ENCODE results near the gene COL13A1. TPM values are rescaled to one million over a fixed set of nuclear protein-coding genes. Genes with fewer than 3 reads are reported as not detected.
A peak's percentile ranks its signal among the peaks of the same experiment; 100 is the strongest.

COL13A1 gene
- total and polyA plus RNA-seq, 10 donors, result 4.1 to 16.1 (median 9.5) TPM

- no peak for TF ChIP-seq POLR2A (IDR thresholded peaks at IDR 0.05)
- no peak for TF ChIP-seq CTCF (IDR thresholded peaks at IDR 0.05 in 8 of 11, conservative IDR thresholded peaks at IDR 0.05 in 3 of 11)
- no peak for TF ChIP-seq POLR2AphosphoS5 (IDR thresholded peaks at IDR 0.05)
- DNase-seq, result no peak
- Histone ChIP-seq H3K27me3 (replicated peaks in 1 of 7) (peaks cover 0 to 10% (median 0%) of the 10 kb centered on the region in 7 donors), H3K36me3 (peaks cover 0 to 5% (median 0%) of the 10 kb centered on the region in 6 donors), H3K4me3 (no peak overlapping the region), H3K4me1 (no peaks in the 10 kb centered on the region), H3K27ac (no peak overlapping the region), H3K9me3 (no peaks in the 10 kb centered on the region)
- WGBS, 5 donors, result 86 to 95% (median 89%) methylated on average over 2 of the region's 2 CpGs
- intact Hi-C loops (cut with DNase I; ENCODE audit: low total_unique reads), result no loop called here
These were observed 133.1 kb downstream of the COL13A1 start for GRCh38 chr10:69934768-69935167.

GRCh38 chr10:69936091-69936490 is 134.4 kb downstream of the COL13A1 start:
- peaks cover 0 to 9% (median 0%) of the 10 kb centered on the region in 7 donors for H3K27me3 ChIP-seq (replicated peaks in 1 of 7)
- intact Hi-C loops (cut with DNase I; ENCODE audit: low total_unique reads), result no loop called here
- WGBS, 5 donors, result 51 to 70% (median 63%) methylated on average over 3 of the region's 3 CpGs
- H3K4me3 ChIP-seq, result no peak overlapping the region
- H3K27ac ChIP-seq, result no peak overlapping the region
- peaks cover 0 to 2% (median 0%) of the 10 kb centered on the region in 6 donors for H3K36me3 ChIP-seq
- no peaks in the 10 kb centered on the region for H3K4me1 ChIP-seq
- TF ChIP-seq CTCF (IDR thresholded peaks at IDR 0.05 in 8 of 11, conservative IDR thresholded peaks at IDR 0.05 in 3 of 11) (peak in 1 of 11 experiments; percentile 7), POLR2AphosphoS5 (IDR thresholded peaks at IDR 0.05) (no peak)
- no peak for DNase-seq
- peaks cover 0 to 8% (median 0%) of the 10 kb centered on the region in 8 donors for H3K9me3 ChIP-seq

GRCh38 chr10:69938541-69938991 is 136.9 kb downstream of the COL13A1 start:
- no peak for DNase-seq
- Histone ChIP-seq H3K9me3 (peaks cover 0 to 13% (median 0%) of the 10 kb centered on the region in 8 donors), H3K27ac (no peak overlapping the region), H3K4me3 (no peak overlapping the region), H3K36me3 (no peaks in the 10 kb centered on the region), H3K27me3 (replicated peaks in 1 of 7) (no peaks in the 10 kb centered on the region), H3K4me1 (no peaks in the 10 kb centered on the region)
- WGBS, 5 donors, result 43 to 64% (median 49%) methylated on average over 5 of the region's 5 CpGs
- TF ChIP-seq POLR2AphosphoS5 (IDR thresholded peaks at IDR 0.05) (no peak), POLR2A (IDR thresholded peaks at IDR 0.05) (no peak), CTCF (IDR thresholded peaks at IDR 0.05 in 8 of 11, conservative IDR thresholded peaks at IDR 0.05 in 3 of 11) (no peak)
- intact Hi-C loops (cut with DNase I; ENCODE audit: low total_unique reads), result no loop called here

GRCh38 chr10:69939061-69939460 is 137.4 kb downstream of the COL13A1 start:
- H3K9me3 ChIP-seq, result peaks cover 0 to 13% (median 0%) of the 10 kb centered on the region in 8 donors
- no peak for DNase-seq
- intact Hi-C loops (cut with DNase I; ENCODE audit: low total_unique reads), result no loop called here
- 53 to 81% (median 72%) methylated on average over 3 of the region's 3 CpGs for WGBS, 5 donors
- H3K27me3 ChIP-seq (replicated peaks in 1 of 7), result no peaks in the 10 kb centered on the region
- no peak overlapping the region for H3K27ac ChIP-seq
- TF ChIP-seq POLR2A (IDR thresholded peaks at IDR 0.05), result no peak
- no peak for TF ChIP-seq POLR2AphosphoS5 (IDR thresholded peaks at IDR 0.05)
- TF ChIP-seq CTCF (IDR thresholded peaks at IDR 0.05 in 8 of 11, conservative IDR thresholded peaks at IDR 0.05 in 3 of 11), result no peak
- no peaks in the 10 kb centered on the region for H3K36me3 ChIP-seq
- no peak overlapping the region for H3K4me3 ChIP-seq
- H3K4me1 ChIP-seq, result no peaks in the 10 kb centered on the region
